ENCODE measurements around the gene NLE1.

NLE1 gene

DNA sequence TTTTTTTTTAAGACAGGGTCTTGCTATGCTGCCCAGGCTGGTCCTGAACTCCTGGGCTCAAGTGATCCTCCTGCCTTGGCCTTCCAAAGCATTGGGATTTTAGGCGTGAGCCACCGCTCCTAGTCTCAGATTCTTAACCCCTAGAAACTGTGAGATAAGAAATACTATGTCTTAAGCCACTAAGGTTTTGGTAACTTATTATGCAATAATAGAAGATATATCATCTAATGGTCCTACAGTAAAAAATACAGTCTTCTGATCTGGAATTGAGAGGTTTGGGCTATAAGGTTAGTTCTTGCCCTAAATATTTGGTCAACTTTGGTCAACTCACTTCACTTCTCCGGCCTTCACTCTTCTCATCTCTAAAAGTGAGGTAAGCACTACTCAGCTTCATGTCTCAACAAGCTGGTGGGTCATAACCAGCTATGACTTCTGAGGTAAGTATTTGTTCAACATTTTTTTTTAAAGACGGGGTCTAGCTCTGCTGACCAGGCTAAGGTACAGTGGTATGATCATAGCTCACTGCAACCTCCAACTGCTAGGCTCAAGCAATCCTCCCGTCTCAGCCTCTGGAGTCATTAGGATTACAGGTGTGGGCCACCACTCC is 37.2 kb downstream of the NLE1 start:
- no peak overlapping the region for H3K4me3 ChIP-seq (ENCODE audit: low read depth, low read length)
- no peak for DNase-seq (ENCODE audit: low read depth, low spot score)
- TF ChIP-seq, protein P1, sequence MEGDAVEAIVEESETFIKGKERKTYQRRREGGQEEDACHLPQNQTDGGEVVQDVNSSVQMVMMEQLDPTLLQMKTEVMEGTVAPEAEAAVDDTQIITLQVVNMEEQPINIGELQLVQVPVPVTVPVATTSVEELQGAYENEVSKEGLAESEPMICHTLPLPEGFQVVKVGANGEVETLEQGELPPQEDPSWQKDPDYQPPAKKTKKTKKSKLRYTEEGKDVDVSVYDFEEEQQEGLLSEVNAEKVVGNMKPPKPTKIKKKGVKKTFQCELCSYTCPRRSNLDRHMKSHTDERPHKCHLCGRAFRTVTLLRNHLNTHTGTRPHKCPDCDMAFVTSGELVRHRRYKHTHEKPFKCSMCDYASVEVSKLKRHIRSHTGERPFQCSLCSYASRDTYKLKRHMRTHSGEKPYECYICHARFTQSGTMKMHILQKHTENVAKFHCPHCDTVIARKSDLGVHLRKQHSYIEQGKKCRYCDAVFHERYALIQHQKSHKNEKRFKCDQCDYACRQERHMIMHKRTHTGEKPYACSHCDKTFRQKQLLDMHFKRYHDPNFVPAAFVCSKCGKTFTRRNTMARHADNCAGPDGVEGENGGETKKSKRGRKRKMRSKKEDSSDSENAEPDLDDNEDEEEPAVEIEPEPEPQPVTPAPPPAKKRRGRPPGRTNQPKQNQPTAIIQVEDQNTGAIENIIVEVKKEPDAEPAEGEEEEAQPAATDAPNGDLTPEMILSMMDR (IDR thresholded peaks at IDR 0.05; ENCODE audit: insufficient read depth, low read length, missing control alignments): no peak
- ChIA-PET POLR2A (no interaction called here), CTCF (interaction anchor here (2.3 kb wide), 1 partner anchor 15 kb away, joined by 8 read pairs; no protein-coding TSS in a partner anchor)

DNA sequence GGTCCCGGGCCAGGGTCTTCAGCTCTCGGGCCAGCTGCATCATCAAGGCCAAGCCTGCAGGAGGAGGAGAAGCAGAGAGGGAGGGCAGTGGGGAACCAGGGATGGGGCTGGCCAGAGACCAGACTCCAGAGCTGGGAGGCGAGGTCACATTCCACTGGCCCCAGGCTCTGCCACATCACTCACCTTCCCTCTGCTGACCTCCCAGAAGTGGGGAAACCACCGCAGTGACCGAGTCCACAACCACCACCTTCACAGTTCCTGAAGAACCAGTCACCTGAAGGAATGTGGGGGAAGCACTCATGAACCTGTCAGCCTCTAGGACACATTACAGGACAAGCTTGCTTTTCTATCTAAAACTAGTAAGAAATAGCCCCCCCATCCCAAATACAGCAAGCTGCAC is 38.8 kb downstream of the NLE1 start:
- TF ChIP-seq, protein P1 (IDR thresholded peaks at IDR 0.05; ENCODE audit: insufficient read depth, low read length, missing control alignments): no peak
- CTCF ChIA-PET: interaction anchor here (0.7 to 3.3 kb wide), 4 partner anchors 11 to 122 kb away, joined by 3 to 22 read pairs (median 8); partner anchors contain the start of gene RAD51D
- H3K4me3 ChIP-seq (ENCODE audit: low read depth, low read length): no peak overlapping the region
- no peak for DNase-seq (ENCODE audit: low read depth, low spot score)
- POLR2A ChIA-PET: interaction anchor here (0.7 kb wide), 1 partner anchor 67 kb away, joined by 3 read pairs; no protein-coding TSS in a partner anchor

DNA sequence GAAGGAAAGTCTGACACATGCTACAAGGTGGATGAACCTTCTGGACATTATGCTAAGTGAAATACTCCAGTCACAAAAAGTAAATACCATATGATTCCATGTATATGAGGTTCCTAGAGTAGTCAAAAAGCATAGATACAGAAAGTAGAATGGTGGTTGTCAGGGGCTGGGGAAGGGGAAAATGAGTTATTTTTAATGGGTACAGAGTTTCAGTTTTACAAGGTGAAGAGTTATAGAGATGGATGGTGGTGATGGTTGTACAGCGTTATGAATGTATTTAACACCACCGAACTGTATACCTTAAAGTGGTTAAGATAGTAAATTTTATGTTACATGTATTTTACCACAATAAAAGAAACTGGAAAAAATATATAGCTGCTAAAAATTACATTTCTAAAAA is 40.4 kb downstream of the NLE1 start:
- POLR2A ChIA-PET: no interaction called here
- TF ChIP-seq, protein P1 (IDR thresholded peaks at IDR 0.05; ENCODE audit: insufficient read depth, low read length, missing control alignments): no peak
- CTCF ChIA-PET: interaction anchor here (2.7 to 3.3 kb wide), 2 partner anchors 12 to 17 kb away, joined by 9 to 22 read pairs; partner anchors contain the start of gene RAD51D
- H3K4me3 ChIP-seq (ENCODE audit: low read depth, low read length): no peak overlapping the region
- DNase-seq (ENCODE audit: low read depth, low spot score): no peak

DNA sequence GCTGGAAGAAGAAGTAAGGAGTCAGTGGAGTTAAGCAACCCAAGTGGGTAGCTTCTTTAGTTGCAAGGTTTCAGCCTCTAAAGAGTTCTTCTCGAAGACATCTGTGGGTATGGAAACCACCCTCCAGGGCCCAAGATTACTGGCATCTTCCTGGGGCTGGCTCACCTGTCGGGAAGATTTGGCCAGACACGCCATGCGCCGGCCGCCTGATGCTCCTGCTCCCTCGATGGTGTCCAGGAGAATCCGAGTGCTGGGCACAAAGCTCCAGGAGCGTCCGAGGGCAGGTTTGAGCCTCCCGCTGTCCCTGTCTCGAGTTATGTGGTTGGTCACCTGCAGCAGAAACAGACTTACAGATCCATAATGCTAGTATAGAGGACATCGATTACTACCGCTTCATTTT is 41.1 kb downstream of the NLE1 start:
- CTCF ChIA-PET: interaction anchor here (2.7 to 3.3 kb wide), 2 partner anchors 11 to 18 kb away, joined by 9 to 22 read pairs; partner anchors contain the start of gene RAD51D
- no peak overlapping the region for H3K4me3 ChIP-seq (ENCODE audit: low read depth, low read length)
- no peak for DNase-seq (ENCODE audit: low read depth, low spot score)
- TF ChIP-seq, protein P1 (IDR thresholded peaks at IDR 0.05; ENCODE audit: insufficient read depth, low read length, missing control alignments): no peak
- POLR2A ChIA-PET: no interaction called here

DNA sequence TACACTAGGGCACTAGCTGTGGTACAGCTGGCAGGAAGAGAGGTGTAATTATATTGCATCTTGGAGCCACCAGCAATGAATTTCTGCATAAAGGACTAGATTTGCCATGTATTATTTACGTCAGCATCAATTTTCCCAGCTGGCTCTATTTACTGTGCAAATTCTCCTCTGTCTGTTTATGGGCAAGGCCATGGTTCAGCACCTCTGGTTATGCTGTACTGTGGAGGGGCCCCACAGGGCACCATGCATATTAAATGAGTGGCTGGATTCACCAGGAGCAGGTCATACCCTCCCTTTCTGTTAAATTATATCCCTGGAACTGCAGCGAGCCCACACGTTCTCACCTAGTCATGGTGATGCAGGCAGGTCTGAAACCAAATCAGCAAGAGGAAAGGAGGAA is 42.2 kb downstream of the NLE1 start:
- DNase-seq (ENCODE audit: low read depth, low spot score): no peak
- TF ChIP-seq, protein P1 (IDR thresholded peaks at IDR 0.05; ENCODE audit: insufficient read depth, low read length, missing control alignments): no peak
- H3K4me3 ChIP-seq (ENCODE audit: low read depth, low read length): no peak overlapping the region
- POLR2A ChIA-PET: no interaction called here
- CTCF ChIA-PET: interaction anchor here (2.8 kb wide), 1 partner anchor 10 kb away, joined by 11 read pairs; no protein-coding TSS in a partner anchor

DNA sequence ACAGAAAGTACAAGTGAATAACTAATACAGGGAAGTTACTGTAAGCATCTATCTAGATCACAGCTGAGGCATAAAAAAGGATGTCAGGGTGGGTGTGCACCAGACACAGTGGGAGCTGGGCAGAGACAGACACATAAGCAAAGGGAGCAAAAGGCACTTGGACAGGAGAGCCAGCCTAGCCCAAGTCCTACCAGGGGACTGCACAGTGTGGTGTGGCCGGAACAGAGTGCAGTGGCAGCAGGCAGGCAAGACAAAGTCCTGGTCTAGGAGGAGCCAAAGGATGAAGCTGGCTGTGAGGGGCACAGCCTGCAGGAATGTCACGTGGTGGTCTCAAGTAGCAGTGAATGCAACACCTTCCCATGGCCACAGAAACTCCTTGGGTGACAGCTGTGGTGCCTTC is 44.3 kb downstream of the NLE1 start:
- ChIA-PET CTCF (interaction anchor here (1.0 to 2.8 kb wide), 4 partner anchors 8 to 101 kb away, joined by 3 to 11 read pairs (median 4); no protein-coding TSS in a partner anchor), POLR2A (no interaction called here)
- no peak overlapping the region for H3K4me3 ChIP-seq (ENCODE audit: low read depth, low read length)
- no peak for DNase-seq (ENCODE audit: low read depth, low spot score)
- TF ChIP-seq, protein P1 (IDR thresholded peaks at IDR 0.05; ENCODE audit: insufficient read depth, low read length, missing control alignments): no peak
